Measurements from ENCODE around the gene CEP192.

DNA sequence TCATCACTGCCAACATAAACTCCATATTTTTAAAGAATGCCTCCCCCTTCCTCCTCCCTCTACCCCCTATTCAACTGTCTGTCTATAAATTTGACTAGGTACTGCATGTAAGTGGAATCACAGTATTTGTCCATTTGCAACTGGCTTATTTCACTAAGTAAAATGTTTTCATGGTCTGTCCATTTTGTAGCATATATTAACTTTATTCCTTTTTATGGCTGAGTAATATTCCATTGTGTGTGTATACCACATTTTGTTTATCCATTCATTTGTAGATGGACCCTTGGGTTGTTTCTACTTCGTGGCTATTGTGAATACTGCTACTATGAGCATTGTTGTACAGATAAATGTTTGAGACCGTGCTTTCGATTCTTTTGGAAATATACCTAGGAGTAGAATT lies 32.7 kb upstream of the CEP192 start:
- TF ChIP-seq, protein P1, sequence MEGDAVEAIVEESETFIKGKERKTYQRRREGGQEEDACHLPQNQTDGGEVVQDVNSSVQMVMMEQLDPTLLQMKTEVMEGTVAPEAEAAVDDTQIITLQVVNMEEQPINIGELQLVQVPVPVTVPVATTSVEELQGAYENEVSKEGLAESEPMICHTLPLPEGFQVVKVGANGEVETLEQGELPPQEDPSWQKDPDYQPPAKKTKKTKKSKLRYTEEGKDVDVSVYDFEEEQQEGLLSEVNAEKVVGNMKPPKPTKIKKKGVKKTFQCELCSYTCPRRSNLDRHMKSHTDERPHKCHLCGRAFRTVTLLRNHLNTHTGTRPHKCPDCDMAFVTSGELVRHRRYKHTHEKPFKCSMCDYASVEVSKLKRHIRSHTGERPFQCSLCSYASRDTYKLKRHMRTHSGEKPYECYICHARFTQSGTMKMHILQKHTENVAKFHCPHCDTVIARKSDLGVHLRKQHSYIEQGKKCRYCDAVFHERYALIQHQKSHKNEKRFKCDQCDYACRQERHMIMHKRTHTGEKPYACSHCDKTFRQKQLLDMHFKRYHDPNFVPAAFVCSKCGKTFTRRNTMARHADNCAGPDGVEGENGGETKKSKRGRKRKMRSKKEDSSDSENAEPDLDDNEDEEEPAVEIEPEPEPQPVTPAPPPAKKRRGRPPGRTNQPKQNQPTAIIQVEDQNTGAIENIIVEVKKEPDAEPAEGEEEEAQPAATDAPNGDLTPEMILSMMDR (IDR thresholded peaks at IDR 0.05 in 4 of 5, conservative IDR thresholded peaks at IDR 0.05 in 1 of 5): no peak
- no peak for TF ChIP-seq POLR2A (IDR thresholded peaks at IDR 0.05)

Data from gastrocnemius medialis (tissue), 4 donors.